Measurements from ENCODE around the gene PPP2R2B. TPM values are rescaled to one million over a fixed set of nuclear protein-coding genes. Genes with fewer than 3 reads are reported as not detected.

Gene PPP2R2B
- total RNA-seq, 1 experiment from 2014 or later: not detected

- BruUV-seq (replicated peaks): no TSS peak
- ATAC-seq: peak; percentile 97
- no peak for TF ChIP-seq SRF (IDR thresholded peaks at IDR 0.05; ENCODE audit: low read depth)
- TF ChIP-seq EZH2 (IDR thresholded peaks at IDR 0.05): no peak
- no peak for TF ChIP-seq EGR1 (IDR thresholded peaks at IDR 0.05; ENCODE audit: low read depth)
- no peak for TF ChIP-seq ZFX (IDR thresholded peaks at IDR 0.05)
- TF ChIP-seq JUND (IDR thresholded peaks at IDR 0.05): no peak
- TF ChIP-seq CTCF (IDR thresholded peaks at IDR 0.05 in 2 of 3, conservative IDR thresholded peaks at IDR 0.05 in 1 of 3; ENCODE audit: borderline replicate concordance in 1 of 3, insufficient read depth in 1 of 3, low read depth in 2 of 3, low read length in 2 of 3): peak; percentile 70 to 88 (median 77)
- no peak for TF ChIP-seq POLR2A (IDR thresholded peaks at IDR 0.05; ENCODE audit: borderline replicate concordance, extremely low read depth, insufficient read depth, insufficient read length)
- TF ChIP-seq RAD21 (IDR thresholded peaks at IDR 0.05; ENCODE audit: low read depth): peak; percentile 91
- no peak for TF ChIP-seq CBX3 (IDR thresholded peaks at IDR 0.05; ENCODE audit: low read depth)
- no peak for TF ChIP-seq CEBPB (IDR thresholded peaks at IDR 0.05; ENCODE audit: low read depth)
- peak; percentile 62 for TF ChIP-seq YY1 (IDR thresholded peaks at IDR 0.05; ENCODE audit: extremely low read depth, insufficient replicate concordance, low read depth, low read length)
- no peak for TF ChIP-seq REST (IDR thresholded peaks at IDR 0.05; ENCODE audit: low read depth)
- TF ChIP-seq SP1 (IDR thresholded peaks at IDR 0.05; ENCODE audit: low read depth): no peak
- no peak for TF ChIP-seq ATF3 (IDR thresholded peaks at IDR 0.05)
- TF ChIP-seq SIN3A (IDR thresholded peaks at IDR 0.05; ENCODE audit: low read depth): no peak
- 0 out of 2 replicates have a peak, but pooled peaks have one; percentile 16 for TF ChIP-seq ELF1 (IDR thresholded peaks at IDR 0.05; ENCODE audit: borderline replicate concordance, low read depth)
- TF ChIP-seq FOSL1 (IDR thresholded peaks at IDR 0.05; ENCODE audit: low read depth): no peak
- no peak for TF ChIP-seq POLR2AphosphoS5 (IDR thresholded peaks at IDR 0.05; ENCODE audit: low read depth, low read length)
- H3K79me2 ChIP-seq (ENCODE audit: insufficient read depth, low read length): no peaks in the 10 kb centered on the region
- no peak overlapping the region for H3K9ac ChIP-seq (ENCODE audit: low read length)
- POLR2A ChIA-PET: no interaction called here
- no peaks in the 10 kb centered on the region for H3K9me2 ChIP-seq (ENCODE audit: insufficient read depth)
- H3K9me3 ChIP-seq (ENCODE audit: control insufficient read depth in 1 of 2, insufficient read depth in 1 of 2, low read depth in 1 of 2, low read length in 2 of 2): no peaks in the 10 kb centered on the region
- H3K4me3 ChIP-seq (replicated peaks in 1 of 2; ENCODE audit: low read depth in 1 of 2, low read length in 2 of 2): no peak overlapping the region
- H3K4me1 ChIP-seq (ENCODE audit: control insufficient read depth in 1 of 2, insufficient read depth in 2 of 2, low read length in 2 of 2): peaks cover 0 to 3% of the 10 kb centered on the region in 2 experiments; a peak in 2 of 4 replicates
- H3K4me2 ChIP-seq (ENCODE audit: low read length): peak overlapping the region; percentile 31; the same call in 1 of the 2 replicates
- no peaks in the 10 kb centered on the region for H3K36me3 ChIP-seq (ENCODE audit: control insufficient read depth in 1 of 2, insufficient read depth in 2 of 2, low read length in 2 of 2)
- H3K27ac ChIP-seq (ENCODE audit: low read depth, low read length): no peak overlapping the region
- H2AFZ ChIP-seq (ENCODE audit: low read depth, low read length, poor library complexity, severe bottlenecking): peak overlapping the region; percentile 99
- peak; percentile 73 for DNase-seq (ENCODE audit: low read depth, low spot score)
- RAD21 ChIA-PET (ENCODE audit: low non-redundant PET in 1 of 2, low total read pairs in 2 of 2, uncharacterized antibody in 2 of 2, unreplicated experiment in 2 of 2): interaction anchor here (0.7 to 1.5 kb wide), 4 partner anchors 433 to 836 kb away, joined by 3 to 9 read pairs (median 5); no protein-coding TSS in a partner anchor
- no peaks in the 10 kb centered on the region for H4K20me1 ChIP-seq (ENCODE audit: insufficient read depth)
- no peaks in the 10 kb centered on the region for H3K27me3 ChIP-seq (ENCODE audit: insufficient read depth, low read length)
- CTCF ChIA-PET: interaction anchor here (0.6 to 5.6 kb wide), 21 partner anchors 9 to 1045 kb away, joined by 3 to 78 read pairs (median 4); partner anchors contain the start of gene GPR151
- intact Hi-C loops (cut with micrococcal nuclease): loop anchor here (1.0 to 5.0 kb wide), 4 partner anchors 433 to 1044 kb away; no protein-coding TSS in a partner anchor
Measured at GRCh38 chr5:146533260-146533857, 345.2 kb downstream of the PPP2R2B start.
